Epidermal melanocyte (primary cell): ENCODE measurements around the gene ACAP1.

ENCODE experiments used
- DNase-seq: peaks from one replicate; pipeline ENCODE4 v3.0.0; 2011; ENCODE audit warnings: low spot score; ENCODE audit not compliant: insufficient read length

ACAP1 gene

GRCh38 chr17:7311110-7311705, 25.1 kb upstream of the ACAP1 start:
- DNase-seq, result no peak

GRCh38 chr17:7312432-7313087, 23.8 kb upstream of the ACAP1 start:
- no peak for DNase-seq

- no peak for DNase-seq
Observed at GRCh38 chr17:7313088-7313889, 23.0 kb upstream of the ACAP1 start.

- no peak for DNase-seq
Observed at GRCh38 chr17:7313890-7314718, 22.2 kb upstream of the ACAP1 start.

- peak; percentile 97 for DNase-seq
Observed at GRCh38 chr17:7314719-7315569, 21.4 kb upstream of the ACAP1 start, which contains the start of gene GPS2. Gene GPS2, minus strand, starts transcription at chr17:7315360. Its CDS starts 308 bp downstream, at chr17:7315052.

GRCh38 chr17:7315570-7316235, 20.6 kb upstream of the ACAP1 start:
- no peak for DNase-seq

GRCh38 chr17:7317161-7317803, 19.0 kb upstream of the ACAP1 start:
- no peak for DNase-seq

- DNase-seq, result no peak
Observed at GRCh38 chr17:7318121-7318860, 18.0 kb upstream of the ACAP1 start.

- no peak for DNase-seq
Observed at GRCh38 chr17:7321466-7321865, 14.9 kb upstream of the ACAP1 start.

- no peak for DNase-seq
Observed at GRCh38 chr17:7322520-7323194, 13.7 kb upstream of the ACAP1 start.

GRCh38 chr17:7323731-7324437, 12.4 kb upstream of the ACAP1 start:
- DNase-seq, result peak; percentile 51

- no peak for DNase-seq
Observed at GRCh38 chr17:7324438-7324779, 11.9 kb upstream of the ACAP1 start.

- DNase-seq, result peak; percentile 8
Observed at GRCh38 chr17:7325031-7325528, 11.2 kb upstream of the ACAP1 start.

- no peak for DNase-seq
Observed at GRCh38 chr17:7326186-7326585, 10.1 kb upstream of the ACAP1 start.

- no peak for DNase-seq
Observed at GRCh38 chr17:7327056-7327455, 9.3 kb upstream of the ACAP1 start.

GRCh38 chr17:7327501-7327900, 8.8 kb upstream of the ACAP1 start:
- DNase-seq, result no peak

GRCh38 chr17:7328009-7328408, 8.3 kb upstream of the ACAP1 start:
- no peak for DNase-seq
